Spleen (tissue), 7 donors: ENCODE data around the gene SKIC8.
"Not testable (repeated sequence)": the region's sequence is repeated elsewhere in the genome, so short reads cannot be mapped to it uniquely, and the experiment has no call there.

ENCODE experiments used
- CTCF ChIP-seq, 11 experiments: fragments of 200-600 bp in 7 of 11; fragments of 450-650 bp in 4 of 11; sonication (generic) in 4 of 11; IDR thresholded peaks in 8 of 11; conservative IDR thresholded peaks in 3 of 11; 1 replicate in 7 of 11; 2 replicates in 4 of 11; pipeline versions ENCODE4 v1.4.0 to v1.8.0; 2016 to 2021; ENCODE audit warnings: antibody characterized with exemption in 11 of 11, inconsistent platforms in 4 of 11, mild to moderate bottlenecking in 1 of 11
- POLR2A ChIP-seq, 3 donors: fragments of 450-650 bp; IDR thresholded peaks; one replicate each; pipeline ENCODE4 v1.5.1; 2017; ENCODE audit warnings: antibody characterized with exemption in 3 of 3, mild to moderate bottlenecking in 1 of 3
- POLR2AphosphoS5 ChIP-seq, 3 donors: sonication (generic); formaldehyde crosslinking; IDR thresholded peaks; one replicate each; pipeline ENCODE4 v1.5.1; 2017; ENCODE audit warnings: antibody characterized with exemption in 3 of 3
- donor health status: DM: no; HTN: no; CAD: no; lungs with moderate emphysema.
- donor health status: DM: no; HTN: no; CAD: no.
- donor health status: DM: no; HTN: no; CAD: no.

GRCh38 chr15:78245392-78245791, 54.0 kb downstream of the SKIC8 start:
- TF ChIP-seq CTCF (IDR thresholded peaks at IDR 0.05 in 8 of 11, conservative IDR thresholded peaks at IDR 0.05 in 3 of 11); POLR2AphosphoS5 (IDR thresholded peaks at IDR 0.05); POLR2A (IDR thresholded peaks at IDR 0.05): not testable (repeated sequence)
